Fibroblast of peridontal ligament (primary cell): Measurements from ENCODE around the gene NYAP1.
A peak's percentile ranks its signal among the peaks of the same experiment; 100 is the strongest.
"Not testable (repeated sequence)": the region's sequence is repeated elsewhere in the genome, so short reads cannot be mapped to it uniquely, and the experiment has no call there.

Experiments
- DNase-seq: peaks from one replicate; pipeline ENCODE4 v3.0.0-alpha.2; 2010; ENCODE audit errors: extremely low read depth

NYAP1 gene

DNA sequence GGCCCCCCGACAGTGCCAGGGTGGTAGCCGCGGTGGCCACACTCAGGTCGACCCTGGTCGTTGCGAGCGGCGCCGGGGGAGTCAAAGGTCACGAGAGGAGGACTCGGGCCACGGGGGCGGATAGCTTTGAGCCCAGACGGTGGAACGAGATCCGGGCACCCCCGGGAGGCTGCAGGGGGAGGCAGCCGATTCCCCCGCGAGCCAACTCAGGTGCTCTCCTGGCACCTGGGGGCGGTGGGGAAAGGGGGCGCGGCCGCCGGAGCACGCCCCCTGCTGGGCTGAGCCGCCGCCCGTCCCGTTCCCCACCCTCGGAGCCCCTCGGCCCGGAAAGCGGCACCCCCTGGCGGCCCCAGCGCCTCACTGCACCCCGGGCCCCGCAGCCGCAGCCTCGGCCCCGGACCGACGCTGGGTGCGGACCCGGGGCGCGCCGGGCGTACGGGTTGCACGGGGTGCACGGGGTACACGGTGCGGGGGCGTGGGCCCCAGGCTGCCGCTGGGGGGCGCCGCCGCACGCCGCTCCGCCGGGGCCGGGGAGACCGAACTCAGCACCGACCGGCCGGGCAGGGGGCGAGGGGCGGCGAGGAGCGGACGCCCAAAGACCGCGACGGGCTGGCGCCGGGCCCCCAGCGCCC, 521 bp upstream of the NYAP1 start:
- DNase-seq = peak; percentile 24

DNA sequence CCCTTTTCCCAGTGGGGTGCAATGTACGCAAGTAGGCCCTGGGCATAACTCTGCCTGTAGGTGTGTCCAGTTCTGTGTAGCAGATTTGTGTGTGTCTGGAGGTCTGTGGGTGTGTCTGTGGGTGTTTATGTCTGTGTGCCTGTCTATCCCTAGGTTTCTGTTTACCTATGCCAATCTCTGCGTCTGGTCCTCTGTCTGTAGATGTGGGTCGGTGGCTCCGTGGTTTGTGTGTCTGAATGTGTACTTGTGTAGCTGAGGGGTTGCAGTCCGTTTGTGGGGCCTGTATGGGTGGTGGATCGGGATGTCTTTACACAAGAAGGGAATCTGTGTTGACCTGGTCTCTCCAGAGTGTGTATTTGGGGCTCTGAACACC, 932 bp downstream of the NYAP1 start:
- DNase-seq = no peak

DNA sequence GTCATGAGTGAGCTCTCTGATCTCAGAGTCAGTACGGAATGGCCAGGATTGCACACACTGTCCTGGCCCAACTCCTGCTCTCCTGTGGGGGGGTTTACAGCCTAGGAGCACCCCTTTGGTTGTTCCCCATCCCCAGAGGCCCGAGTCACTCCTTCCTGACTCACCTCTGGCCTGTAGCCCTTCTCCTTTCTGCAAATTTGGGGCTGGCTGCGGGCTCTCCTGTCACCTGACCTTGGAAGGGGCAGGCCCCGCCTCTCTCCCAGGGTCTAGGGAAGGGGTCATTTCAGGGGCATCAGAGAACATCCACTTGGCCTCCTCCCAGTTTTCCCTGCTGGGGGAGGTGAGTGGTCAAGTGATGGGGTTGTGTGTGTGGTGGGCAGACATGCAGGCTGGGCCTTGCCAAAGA, 1.7 kb downstream of the NYAP1 start:
- DNase-seq = no peak

DNA sequence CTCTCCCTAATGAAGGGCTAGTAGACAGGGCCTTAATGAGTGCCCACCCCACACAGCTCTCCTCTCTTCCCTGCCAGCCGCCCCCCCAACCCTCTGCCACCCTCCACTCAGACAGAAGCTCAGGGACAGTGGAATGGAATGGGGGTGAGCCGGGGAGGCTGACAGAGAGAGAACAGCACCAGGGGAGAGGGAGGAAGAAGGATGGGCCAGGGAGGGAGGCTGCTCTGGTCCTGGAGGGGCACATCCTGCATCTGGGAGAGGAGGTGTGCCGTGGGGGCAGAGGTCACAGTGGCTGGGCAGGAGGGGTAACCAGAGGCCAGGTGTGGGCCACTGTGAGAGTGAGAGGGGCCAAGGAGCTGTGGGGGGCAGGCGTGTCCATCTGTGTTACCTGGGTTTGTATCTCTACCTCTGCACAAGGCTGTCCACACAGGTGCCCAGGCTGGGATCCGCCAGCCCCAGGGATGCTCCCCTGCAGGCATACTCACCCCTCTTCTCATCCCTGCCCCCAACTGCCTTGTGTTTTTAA, 2.4 kb downstream of the NYAP1 start:
- no peak for DNase-seq

GRCh38 chr7:100486753-100487446, 3.2 kb downstream of the NYAP1 start:
- DNase-seq = no peak

- no peak for DNase-seq
Observed at GRCh38 chr7:100488333-100489095, 4.8 kb downstream of the NYAP1 start.

- no peak for DNase-seq
Observed at GRCh38 chr7:100489121-100489520, 5.4 kb downstream of the NYAP1 start.

DNA sequence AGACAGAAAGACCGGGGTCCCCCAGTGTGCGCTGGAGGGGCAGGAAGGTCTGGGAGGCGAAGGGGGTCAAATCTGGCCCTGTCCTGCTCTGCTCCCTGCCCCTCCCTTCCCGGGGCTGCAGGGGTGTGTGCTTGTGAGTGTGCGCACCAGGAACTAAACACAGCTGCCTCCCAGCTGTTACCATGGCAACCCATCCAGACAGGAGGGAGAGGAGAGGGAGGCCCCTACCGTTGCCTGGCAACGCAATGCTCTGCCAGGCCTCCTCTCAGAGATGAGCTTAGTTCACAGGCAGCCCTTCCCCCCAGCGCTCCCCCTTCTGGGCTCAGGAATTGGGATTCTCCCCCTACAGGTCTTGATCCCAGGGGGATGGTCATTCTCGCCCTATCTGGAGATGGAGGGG, 6.1 kb downstream of the NYAP1 start:
- DNase-seq = peak; percentile 81

DNA sequence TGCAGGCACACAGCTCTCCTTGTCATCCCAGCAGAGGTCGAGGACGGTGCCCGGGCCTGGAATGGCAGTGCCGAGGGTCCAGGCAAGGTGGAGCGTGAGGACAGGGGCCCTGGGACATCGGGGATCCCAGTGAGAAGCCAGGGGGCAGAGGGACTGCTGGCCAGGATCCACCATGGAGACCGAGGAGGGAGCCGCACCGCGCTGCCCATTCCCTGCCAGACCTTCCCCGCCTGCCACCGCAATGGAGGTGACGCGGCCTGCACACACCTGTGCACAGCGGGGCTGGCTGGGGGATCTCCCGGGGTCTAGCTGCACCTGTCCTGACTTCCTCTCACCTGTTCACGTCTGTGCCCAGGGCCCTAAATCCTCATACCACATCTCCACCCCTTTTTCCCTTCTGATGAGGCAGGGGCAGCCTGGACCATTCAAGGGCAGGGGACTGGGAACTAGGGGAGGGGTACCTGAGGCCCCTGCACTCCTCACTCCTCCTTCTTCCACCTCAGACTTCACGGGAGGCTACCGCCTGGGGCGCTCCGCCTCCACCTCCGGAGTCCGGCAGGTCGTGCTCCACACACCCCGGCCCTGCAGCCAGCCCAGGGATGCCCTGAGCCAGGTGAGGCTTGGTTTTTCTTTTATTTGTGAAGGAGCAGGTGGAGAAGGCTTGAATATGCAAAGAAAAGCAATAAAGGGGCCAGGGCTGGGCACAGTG, 6.9 kb downstream of the NYAP1 start:
- no peak for DNase-seq

- DNase-seq = no peak
Observed at GRCh38 chr7:100491192-100491578, 7.5 kb downstream of the NYAP1 start.

- DNase-seq = no peak
Observed at GRCh38 chr7:100492738-100493475, 9.2 kb downstream of the NYAP1 start.

DNA sequence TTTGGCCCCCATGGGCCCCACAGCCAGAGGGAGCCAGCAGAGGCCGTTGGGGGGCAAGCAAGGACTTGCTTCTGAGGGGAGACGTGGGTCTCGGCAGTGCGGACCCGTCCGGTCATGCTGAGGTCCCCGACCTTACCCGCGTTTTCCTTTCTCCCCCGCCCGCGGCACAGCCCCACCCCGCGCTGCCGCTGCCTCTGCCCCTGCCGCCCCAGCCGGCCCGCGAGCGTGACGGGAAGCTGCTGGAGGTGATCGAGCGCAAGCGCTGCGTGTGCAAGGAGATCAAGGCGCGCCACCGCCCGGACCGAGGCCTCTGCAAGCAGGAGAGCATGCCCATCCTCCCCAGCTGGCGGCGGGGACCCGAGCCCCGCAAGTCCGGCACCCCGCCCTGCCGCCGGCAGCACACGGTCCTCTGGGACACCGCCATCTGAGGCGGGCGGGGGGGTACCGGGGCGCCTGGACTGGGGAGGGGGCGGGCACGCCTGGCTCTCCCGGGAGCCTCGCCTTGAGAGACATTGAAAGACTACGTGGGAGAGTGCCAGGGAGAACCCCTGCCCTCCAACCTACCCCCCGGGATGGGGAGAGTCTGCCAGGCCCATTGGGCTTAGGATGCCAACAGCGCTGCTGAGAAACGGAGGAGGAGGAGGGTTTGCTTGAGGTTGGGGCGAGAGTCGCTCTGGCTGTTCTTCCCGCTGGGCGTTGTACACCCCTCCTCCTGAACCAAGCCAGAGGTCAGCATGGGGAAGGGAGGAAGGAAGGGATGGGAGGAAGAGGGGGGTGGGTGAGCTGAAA, 9.9 kb downstream of the NYAP1 start:
- no peak for DNase-seq

- no peak for DNase-seq
Observed at GRCh38 chr7:100496509-100496908, 12.8 kb downstream of the NYAP1 start.

- not testable (repeated sequence) for DNase-seq
Observed at GRCh38 chr7:100500743-100501142, 17.0 kb downstream of the NYAP1 start.

GRCh38 chr7:100504031-100504430, 20.3 kb downstream of the NYAP1 start:
- not testable (repeated sequence) for DNase-seq

- DNase-seq = no peak
Observed at GRCh38 chr7:100504887-100505611, 21.3 kb downstream of the NYAP1 start.

DNA sequence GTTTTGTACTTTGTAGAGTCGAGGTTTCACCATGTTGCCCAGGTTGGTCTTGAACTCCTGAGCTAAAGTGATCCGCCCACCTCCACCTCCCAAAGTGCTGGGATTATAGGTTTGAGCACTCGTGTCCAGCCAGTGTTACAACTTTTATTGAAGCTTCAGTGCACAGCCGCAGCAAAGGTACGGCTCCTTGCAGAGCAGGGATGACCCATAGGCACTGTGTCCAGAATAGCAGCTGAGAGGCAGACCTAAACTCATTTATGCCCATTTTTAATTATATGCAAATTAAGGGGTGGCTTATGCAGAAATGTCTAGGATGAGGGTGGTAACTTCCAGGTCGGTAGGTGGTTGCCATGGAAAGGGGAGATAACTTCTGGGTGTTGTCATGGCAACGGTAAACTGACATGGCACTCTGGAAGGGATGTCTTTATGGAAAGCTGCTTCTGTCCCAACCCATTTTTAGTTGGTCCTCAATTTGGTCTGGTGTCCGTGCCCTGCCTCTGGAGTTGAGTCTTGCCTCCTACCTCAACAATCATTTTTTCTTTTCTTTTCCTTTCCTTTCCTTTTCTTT, 22.7 kb downstream of the NYAP1 start:
- no peak for DNase-seq

- DNase-seq = peak; percentile 80
Observed at GRCh38 chr7:100509231-100509630, 25.5 kb downstream of the NYAP1 start.

DNA sequence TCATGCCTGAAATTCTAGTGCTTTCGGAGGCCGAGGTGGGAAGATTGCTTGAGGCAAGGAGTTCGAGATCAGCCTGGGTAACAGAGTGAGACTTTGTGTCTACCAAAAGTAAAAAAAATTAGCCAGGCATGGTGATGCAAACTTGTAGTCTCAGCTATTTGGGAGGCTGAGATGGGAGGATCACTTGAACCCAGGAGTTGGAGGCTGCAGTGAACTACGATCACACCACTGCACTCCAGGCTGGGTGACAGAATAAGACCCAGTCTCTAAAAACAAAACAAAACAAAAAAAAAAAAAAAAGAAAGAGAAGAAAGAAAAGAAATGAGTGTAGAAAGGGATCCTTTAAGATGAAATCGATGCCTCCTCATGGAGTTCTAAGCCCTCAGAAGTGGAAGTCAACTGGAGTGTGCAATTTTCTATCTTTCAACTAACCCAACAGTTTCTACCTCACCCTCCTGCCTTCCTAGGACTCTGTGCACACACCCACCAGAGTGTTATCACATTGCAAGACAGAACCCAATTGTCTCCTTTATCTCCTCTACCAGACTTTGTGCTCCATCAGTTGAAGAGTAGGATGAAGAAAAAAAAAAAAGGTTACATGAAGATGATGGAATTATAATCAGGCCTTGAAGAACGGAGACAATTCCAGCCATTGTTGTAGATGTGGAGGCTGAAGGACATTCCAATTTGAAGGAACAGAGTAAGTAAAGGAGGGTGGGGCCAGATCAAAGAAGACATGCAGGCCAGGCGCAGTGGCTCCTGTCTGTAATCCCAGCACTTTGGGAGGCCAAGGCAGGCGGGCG, 26.9 kb downstream of the NYAP1 start:
- no peak for DNase-seq
